Psoas muscle (tissue), 8 donors: Measurements from ENCODE around the gene C8B. TPM values are rescaled to one million over a fixed set of nuclear protein-coding genes. Genes with fewer than 3 reads are reported as not detected.

Source experiments
- ATAC-seq, 4 donors: fragments of 200-7000 bp; cut with Tn5 transposase; one replicate each; pipeline ENCODE4 v1.9.1; 2020; ENCODE audit warnings: moderate library complexity in 3 of 4, mild to moderate bottlenecking in 2 of 4
- DNase-seq, 2 donors: peaks; one replicate each; pipeline ENCODE4 v3.0.0-alpha.2; 2020
- H3K27ac ChIP-seq: fragments of 200-600 bp; one replicate; pipeline ENCODE4 v1.8.0; 2022
- H3K27me3 ChIP-seq, 3 donors: fragments of 200-600 bp in 1 of 3; one replicate each; pipeline versions ENCODE4 v1.6.1 to v1.8.0; 2013 to 2022; ENCODE audit warnings: low read length in 2 of 3, mild to moderate bottlenecking in 2 of 3, moderate library complexity in 1 of 3; ENCODE audit not compliant: insufficient read depth in 3 of 3
- H3K36me3 ChIP-seq, 2 donors: fragments of 200-600 bp in 1 of 2; one replicate each; pipeline versions ENCODE4 v1.6.1 to v1.8.0; 2013 to 2022; ENCODE audit warnings: low read depth in 1 of 2, mild to moderate bottlenecking in 1 of 2, moderate library complexity in 1 of 2; ENCODE audit not compliant: insufficient read depth in 1 of 2
- H3K4me1 ChIP-seq: fragments of 200-600 bp; one replicate; pipeline ENCODE4 v1.8.0; 2022
- H3K4me3 ChIP-seq: fragments of 200-600 bp; one replicate; pipeline ENCODE4 v1.8.0; 2022; ENCODE audit warnings: mild to moderate bottlenecking
- H3K9me3 ChIP-seq: fragments of 200-600 bp; one replicate; pipeline ENCODE4 v1.8.0; 2022
- WGBS, 3 donors: extraction: QIAGEN DNeasy Blood & Tissue Kit; methylation state at CpG; one replicate each; pipeline versions ENCODE4 v1.1.6 to v1.1.7; 2013; 5-methylcytosine and 5-hydroxymethylcytosine counted together
- intact Hi-C, 2 donors: fragments of 100-400 bp; cut with DNase I; formaldehyde crosslinking; loops; one replicate each; pipeline versions ENCODE4 v1.11.0 to v1.14.2; 2022
- polyA plus RNA-seq, 3 donors: library from polyadenylated mRNA; stranded (reverse); fragments of 200-250 nt; gene quantifications; one replicate each; pipeline ENCODE4 v1.2.3, GENCODE V29; 2013
- total RNA-seq, 4 donors: library from RNA; stranded (reverse); fragmentation: NEBNext Ultra II Directional in 2 of 4; extraction: Animal tissue kit (Norgen Biotek cat#: 25700) in 2 of 4; gene quantifications; one replicate each; pipeline versions ENCODE4 v1.2.1 to v1.2.4, GENCODE V29; 2021 to 2023
- TF ChIP-seq, protein P1 (sequence below): fragments of 200-600 bp; IDR thresholded peaks from one replicate; pipeline ENCODE4 v1.8.0; 2022; ENCODE audit warnings: antibody characterized with exemption
- donor health status: healthy with polysubstance abuse.
- donor health status: DM: no; HTN: no; CAD: no; lungs with moderate emphysema.
- donor health status: Bipolar disorder and iron deficiency.
- donor health status: healthy.
- donor health status: DM: yes; HTN: yes; CAD: no.
- donor health status: DM: no; HTN: no; CAD: no.
- donor health status: DM: no; HTN: no; CAD: no.
- donor health status: DM: yes; HTN: yes; CAD: no.

The C8B gene
- total and polyA plus RNA-seq, 7 donors: not detected

DNA sequence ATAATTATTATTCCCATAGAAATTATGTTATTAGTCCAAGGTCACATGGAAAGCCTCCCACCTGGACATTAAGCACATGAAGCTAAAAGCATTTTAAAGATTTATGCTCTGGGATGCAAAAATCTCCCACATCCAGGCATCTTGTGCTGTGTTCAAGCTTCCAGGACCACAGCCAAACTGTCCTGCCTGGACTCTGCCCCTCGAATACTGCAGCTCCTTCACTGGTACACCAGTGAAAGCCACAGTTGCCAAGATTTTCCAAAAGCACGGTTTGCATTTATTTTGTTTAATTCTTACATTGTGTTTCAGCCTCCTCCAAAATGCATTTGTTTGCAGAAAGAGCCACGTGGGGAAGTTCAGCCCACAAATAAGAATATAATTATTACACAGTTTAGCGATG lies 38.6 kb downstream of the C8B start:
- H3K4me3 ChIP-seq: no peak overlapping the region
- H3K36me3 ChIP-seq: no peaks in the 10 kb centered on the region
- H3K4me1 ChIP-seq: no peaks in the 10 kb centered on the region
- TF ChIP-seq, protein P1, sequence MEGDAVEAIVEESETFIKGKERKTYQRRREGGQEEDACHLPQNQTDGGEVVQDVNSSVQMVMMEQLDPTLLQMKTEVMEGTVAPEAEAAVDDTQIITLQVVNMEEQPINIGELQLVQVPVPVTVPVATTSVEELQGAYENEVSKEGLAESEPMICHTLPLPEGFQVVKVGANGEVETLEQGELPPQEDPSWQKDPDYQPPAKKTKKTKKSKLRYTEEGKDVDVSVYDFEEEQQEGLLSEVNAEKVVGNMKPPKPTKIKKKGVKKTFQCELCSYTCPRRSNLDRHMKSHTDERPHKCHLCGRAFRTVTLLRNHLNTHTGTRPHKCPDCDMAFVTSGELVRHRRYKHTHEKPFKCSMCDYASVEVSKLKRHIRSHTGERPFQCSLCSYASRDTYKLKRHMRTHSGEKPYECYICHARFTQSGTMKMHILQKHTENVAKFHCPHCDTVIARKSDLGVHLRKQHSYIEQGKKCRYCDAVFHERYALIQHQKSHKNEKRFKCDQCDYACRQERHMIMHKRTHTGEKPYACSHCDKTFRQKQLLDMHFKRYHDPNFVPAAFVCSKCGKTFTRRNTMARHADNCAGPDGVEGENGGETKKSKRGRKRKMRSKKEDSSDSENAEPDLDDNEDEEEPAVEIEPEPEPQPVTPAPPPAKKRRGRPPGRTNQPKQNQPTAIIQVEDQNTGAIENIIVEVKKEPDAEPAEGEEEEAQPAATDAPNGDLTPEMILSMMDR: no peak
- H3K27me3 ChIP-seq: no peaks in the 10 kb centered on the region
- WGBS, 3 donors: 58 to 68% (median 66%) methylated on average over 4 of the region's 4 CpGs
- no peaks in the 10 kb centered on the region for H3K9me3 ChIP-seq
- no peak overlapping the region for H3K27ac ChIP-seq
- intact Hi-C loops: no loop called here
- DNase-seq: no peak
- no peak for ATAC-seq

DNA sequence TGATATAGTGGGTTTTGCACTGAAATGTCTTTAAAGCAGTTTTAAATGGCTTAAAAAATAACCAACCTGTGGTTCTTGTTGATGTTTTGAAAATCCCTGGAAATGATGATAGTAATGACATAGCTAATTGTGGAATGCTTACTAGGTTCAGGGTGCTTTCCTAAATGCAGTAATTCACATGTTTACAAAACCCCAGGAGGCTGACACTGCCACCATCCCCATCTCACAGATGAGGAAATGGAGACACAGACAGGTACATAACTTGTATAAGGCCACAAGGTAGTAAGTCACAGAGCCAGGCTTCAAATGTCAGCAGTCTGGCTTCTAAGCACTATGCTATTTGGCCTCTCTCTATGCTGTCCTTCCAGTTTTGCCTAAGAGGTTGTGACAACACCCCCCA lies 40.6 kb downstream of the C8B start:
- Histone ChIP-seq H3K9me3 (no peaks in the 10 kb centered on the region), H3K27ac (no peak overlapping the region), H3K4me3 (no peak overlapping the region), H3K27me3 (no peaks in the 10 kb centered on the region), H3K36me3 (no peaks in the 10 kb centered on the region), H3K4me1 (no peaks in the 10 kb centered on the region)
- DNase-seq (no peak), ATAC-seq (no peak)
- TF ChIP-seq, protein P1: no peak
- intact Hi-C loops: no loop called here

DNA sequence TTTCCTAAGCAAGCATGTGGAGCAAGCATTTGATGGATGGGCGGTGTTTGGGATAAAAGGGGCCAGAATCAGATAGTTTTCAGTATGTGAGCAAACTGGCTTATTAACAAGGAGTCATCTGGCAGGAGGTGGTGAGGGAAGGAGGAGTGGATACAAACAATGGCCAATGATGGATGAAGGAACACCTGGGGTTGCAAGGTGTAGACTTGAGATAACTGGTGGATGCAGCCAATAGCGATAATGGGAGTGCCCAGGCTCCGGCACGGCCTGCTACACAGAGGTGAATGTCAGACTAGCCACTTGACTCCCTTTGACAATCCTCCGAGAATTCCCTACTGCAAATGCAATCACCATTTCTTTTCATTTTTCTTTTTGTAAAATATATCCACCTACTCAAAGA lies 41.7 kb downstream of the C8B start:
- no peak overlapping the region for H3K4me3 ChIP-seq
- H3K4me1 ChIP-seq: no peaks in the 10 kb centered on the region
- no peaks in the 10 kb centered on the region for H3K9me3 ChIP-seq
- TF ChIP-seq, protein P1: no peak
- DNase-seq: no peak
- no peak overlapping the region for H3K27ac ChIP-seq
- intact Hi-C loops: no loop called here
- no peaks in the 10 kb centered on the region for H3K36me3 ChIP-seq
- ATAC-seq: no peak
- H3K27me3 ChIP-seq: no peaks in the 10 kb centered on the region
- WGBS, 3 donors: 95 to 98% (median 98%) methylated on average over 5 of the region's 5 CpGs

- WGBS, 3 donors: 33 to 99% (median 61%) methylated on average over 3 of the region's 3 CpGs
- intact Hi-C loops: no loop called here
- no peaks in the 10 kb centered on the region for H3K9me3 ChIP-seq
- H3K27me3 ChIP-seq: no peaks in the 10 kb centered on the region
- TF ChIP-seq, protein P1: no peak
- H3K4me3 ChIP-seq: no peak overlapping the region
- DNase-seq (no peak), ATAC-seq (no peak)
- H3K4me1 ChIP-seq: no peaks in the 10 kb centered on the region
- no peak overlapping the region for H3K27ac ChIP-seq
- H3K36me3 ChIP-seq: no peaks in the 10 kb centered on the region
Measured at GRCh38 chr1:56923201-56923600, 42.6 kb downstream of the C8B start.

DNA sequence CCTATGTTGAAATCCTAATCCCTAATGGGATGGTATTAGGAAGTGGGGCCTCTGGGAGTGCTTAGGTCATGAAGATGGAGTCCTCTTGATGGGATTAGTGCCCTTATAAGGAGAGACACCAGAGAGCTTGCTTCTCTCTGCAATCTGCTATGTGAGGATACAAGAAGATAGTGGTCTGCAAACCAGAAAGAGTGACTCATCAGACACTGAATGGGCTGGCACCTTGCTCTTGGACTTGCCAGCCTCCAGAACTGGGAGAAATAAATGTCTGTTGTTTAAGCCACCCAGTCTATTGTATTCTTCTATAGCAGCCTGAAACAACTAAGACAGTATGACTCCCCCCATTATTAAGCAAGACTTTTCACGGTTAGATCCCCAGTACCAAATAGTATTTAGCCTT lies 43.3 kb downstream of the C8B start:
- H3K36me3 ChIP-seq: no peaks in the 10 kb centered on the region
- WGBS, 3 donors: 92 to 93% (median 93%) methylated on average over 1 of the region's 1 CpG
- no peaks in the 10 kb centered on the region for H3K4me1 ChIP-seq
- H3K9me3 ChIP-seq: no peaks in the 10 kb centered on the region
- intact Hi-C loops: no loop called here
- DNase-seq: no peak
- ATAC-seq: no peak
- H3K27me3 ChIP-seq: no peaks in the 10 kb centered on the region
- TF ChIP-seq, protein P1: no peak
- H3K4me3 ChIP-seq: no peak overlapping the region
- H3K27ac ChIP-seq: no peak overlapping the region
